C1 segment of cervical spinal cord (tissue), 14 donors: ENCODE results near the gene GOLGA2.

ENCODE experiments used
- DNase-seq, 14 donors: peaks; one replicate each; lab custom pipeline; 2025; lab: John Stamatoyannopoulos, UW

Gene GOLGA2

GRCh38 chr9:128215491-128216409 is 60.1 kb downstream of the GOLGA2 start:
- no peak for DNase-seq

GRCh38 chr9:128214571-128215490 is 61.0 kb downstream of the GOLGA2 start:
- DNase-seq, result peak in 1 of 14 donors; percentile 90

- DNase-seq, result no peak
Measured at GRCh38 chr9:128213746-128214497, 61.9 kb downstream of the GOLGA2 start.

- no peak for DNase-seq
Measured at GRCh38 chr9:128211981-128212281, 63.9 kb downstream of the GOLGA2 start.

GRCh38 chr9:128211186-128211980 is 64.4 kb downstream of the GOLGA2 start:
- no peak for DNase-seq

- DNase-seq, result peak in 1 of 14 donors; percentile 34
Measured at GRCh38 chr9:128208946-128209669, 66.7 kb downstream of the GOLGA2 start.

- no peak for DNase-seq
Measured at GRCh38 chr9:128208386-128208785, 67.4 kb downstream of the GOLGA2 start.

- no peak for DNase-seq
Measured at GRCh38 chr9:128206916-128207910, 68.6 kb downstream of the GOLGA2 start.

GRCh38 chr9:128206484-128206883 is 69.3 kb downstream of the GOLGA2 start:
- no peak for DNase-seq
